Memory B cell (primary cell): ENCODE data around the gene PANX2.

Experiments
- ATAC-seq: fragments of 150-1000 bp; cut with Tn5 transposase; 2 replicates; pipeline ENCODE4 v1.10.0; 2021; ENCODE audit warnings: low read depth, mild to moderate bottlenecking, moderate library complexity
- DNase-seq, 2 donors: peaks; one replicate each; pipeline ENCODE4 v3.0.0; 2022; ENCODE audit warnings: low spot score in 2 of 2
- H3K27ac Mint-ChIP-seq: one replicate; pipeline ENCODE4 v1.8.0; 2022; ENCODE audit warnings: mild to moderate bottlenecking, moderate library complexity, mixed read lengths
- H3K27me3 Mint-ChIP-seq: one replicate; pipeline ENCODE4 v1.8.0; 2022; ENCODE audit warnings: mixed read lengths
- H3K36me3 Mint-ChIP-seq: one replicate; pipeline ENCODE4 v1.8.0; 2022; ENCODE audit warnings: mild to moderate bottlenecking, mixed read lengths
- H3K4me1 Mint-ChIP-seq: one replicate; pipeline ENCODE4 v1.8.0; 2022; ENCODE audit warnings: mixed read lengths
- H3K4me3 Mint-ChIP-seq: one replicate; pipeline ENCODE4 v1.8.0; 2022; ENCODE audit warnings: mild to moderate bottlenecking, moderate library complexity, mixed read lengths
- H3K9me3 Mint-ChIP-seq: one replicate; pipeline ENCODE4 v1.8.0; 2022; ENCODE audit warnings: mixed read lengths

Gene PANX2

GRCh38 chr22:50173311-50173982 is 2.9 kb downstream of the PANX2 start:
- DNase-seq (no peak), ATAC-seq (peak; percentile 65)
- Mint-ChIP-seq H3K4me1 (peaks cover 19% of the 10 kb centered on the region), H3K27ac (no peak overlapping the region), H3K9me3 (no peaks in the 10 kb centered on the region), H3K36me3 (no peaks in the 10 kb centered on the region), H3K4me3 (peak overlapping the region; percentile 32), H3K27me3 (peaks cover 13% of the 10 kb centered on the region)

- no peak for ATAC-seq
- Mint-ChIP-seq H3K4me3 (no peak overlapping the region), H3K27me3 (peaks cover 8% of the 10 kb centered on the region), H3K4me1 (peaks cover 14% of the 10 kb centered on the region), H3K27ac (no peak overlapping the region), H3K9me3 (no peaks in the 10 kb centered on the region), H3K36me3 (no peaks in the 10 kb centered on the region)
- DNase-seq, result no peak
Measured at GRCh38 chr22:50173983-50174355, 3.4 kb downstream of the PANX2 start.

- no peaks in the 10 kb centered on the region for H3K36me3 Mint-ChIP-seq
- peaks cover 12% of the 10 kb centered on the region for H3K4me1 Mint-ChIP-seq
- H3K27me3 Mint-ChIP-seq, result peaks cover 6% of the 10 kb centered on the region
- H3K9me3 Mint-ChIP-seq, result no peaks in the 10 kb centered on the region
- H3K27ac Mint-ChIP-seq, result no peak overlapping the region
- no peak overlapping the region for H3K4me3 Mint-ChIP-seq
- ATAC-seq (no peak), DNase-seq (no peak)
Measured at GRCh38 chr22:50174382-50175190, 4.1 kb downstream of the PANX2 start.

- peaks cover 10% of the 10 kb centered on the region for H3K27me3 Mint-ChIP-seq
- no peak overlapping the region for H3K27ac Mint-ChIP-seq
- H3K4me3 Mint-ChIP-seq, result no peak overlapping the region
- no peaks in the 10 kb centered on the region for H3K9me3 Mint-ChIP-seq
- ATAC-seq (no peak), DNase-seq (no peak)
- peaks cover 16% of the 10 kb centered on the region for H3K4me1 Mint-ChIP-seq
- H3K36me3 Mint-ChIP-seq, result no peaks in the 10 kb centered on the region
Measured at GRCh38 chr22:50175191-50175461, 4.6 kb downstream of the PANX2 start.

GRCh38 chr22:50175921-50176849 is 5.7 kb downstream of the PANX2 start:
- DNase-seq, result no peak
- no peaks in the 10 kb centered on the region for H3K9me3 Mint-ChIP-seq
- no peaks in the 10 kb centered on the region for H3K36me3 Mint-ChIP-seq
- ATAC-seq, result peak; percentile 68
- peaks cover 10% of the 10 kb centered on the region for H3K27me3 Mint-ChIP-seq
- H3K4me1 Mint-ChIP-seq, result peaks cover 19% of the 10 kb centered on the region
- H3K27ac Mint-ChIP-seq, result no peak overlapping the region
- H3K4me3 Mint-ChIP-seq, result no peak overlapping the region

- Mint-ChIP-seq H3K27ac (no peak overlapping the region), H3K27me3 (peaks cover 10% of the 10 kb centered on the region), H3K4me1 (peaks cover 19% of the 10 kb centered on the region), H3K36me3 (no peaks in the 10 kb centered on the region), H3K9me3 (no peaks in the 10 kb centered on the region), H3K4me3 (no peak overlapping the region)
- ATAC-seq (no peak), DNase-seq (no peak)
Measured at GRCh38 chr22:50176850-50177536, 6.5 kb downstream of the PANX2 start.

GRCh38 chr22:50177537-50178470 is 7.3 kb downstream of the PANX2 start:
- Mint-ChIP-seq H3K9me3 (no peaks in the 10 kb centered on the region), H3K4me1 (peaks cover 15% of the 10 kb centered on the region), H3K27ac (no peak overlapping the region), H3K36me3 (no peaks in the 10 kb centered on the region), H3K4me3 (no peak overlapping the region), H3K27me3 (peaks cover 10% of the 10 kb centered on the region)
- ATAC-seq (no peak), DNase-seq (no peak)

- Mint-ChIP-seq H3K36me3 (no peaks in the 10 kb centered on the region), H3K27ac (no peak overlapping the region), H3K9me3 (no peaks in the 10 kb centered on the region), H3K27me3 (peaks cover 10% of the 10 kb centered on the region), H3K4me3 (no peak overlapping the region), H3K4me1 (peaks cover 15% of the 10 kb centered on the region)
- ATAC-seq (no peak), DNase-seq (no peak)
Measured at GRCh38 chr22:50178471-50178864, 7.9 kb downstream of the PANX2 start.

GRCh38 chr22:50178871-50179869 is 8.6 kb downstream of the PANX2 start:
- Mint-ChIP-seq H3K4me1 (peaks cover 17% of the 10 kb centered on the region), H3K36me3 (no peaks in the 10 kb centered on the region), H3K27ac (no peak overlapping the region), H3K27me3 (peaks cover 12% of the 10 kb centered on the region), H3K9me3 (no peaks in the 10 kb centered on the region), H3K4me3 (no peak overlapping the region)
- ATAC-seq, result no peak
- DNase-seq, result peak in 1 of 2 donors; percentile 12

GRCh38 chr22:50179937-50180726 is 9.6 kb downstream of the PANX2 start:
- no peaks in the 10 kb centered on the region for H3K36me3 Mint-ChIP-seq
- no peaks in the 10 kb centered on the region for H3K9me3 Mint-ChIP-seq
- H3K4me3 Mint-ChIP-seq, result peak overlapping the region; percentile 42
- peaks cover 19% of the 10 kb centered on the region for H3K4me1 Mint-ChIP-seq
- DNase-seq (peak in 1 of 2 donors; percentile 9), ATAC-seq (no peak)
- peaks cover 14% of the 10 kb centered on the region for H3K27me3 Mint-ChIP-seq
- no peak overlapping the region for H3K27ac Mint-ChIP-seq

GRCh38 chr22:50180727-50181521 is 10.4 kb downstream of the PANX2 start:
- ATAC-seq (no peak), DNase-seq (no peak)
- H3K27me3 Mint-ChIP-seq, result peaks cover 16% of the 10 kb centered on the region
- H3K9me3 Mint-ChIP-seq, result no peaks in the 10 kb centered on the region
- H3K27ac Mint-ChIP-seq, result no peak overlapping the region
- peaks cover 19% of the 10 kb centered on the region for H3K4me1 Mint-ChIP-seq
- no peaks in the 10 kb centered on the region for H3K36me3 Mint-ChIP-seq
- no peak overlapping the region for H3K4me3 Mint-ChIP-seq
